HG03558 (cell line): ENCODE data around the gene SLC2A9.
"Not testable (repeated sequence)": the region's sequence is repeated elsewhere in the genome, so short reads cannot be mapped to it uniquely, and the experiment has no call there.

ENCODE experiments used
- ATAC-seq: cut with Tn5 transposase; IDR thresholded peaks from one replicate; pipeline ENCODE4 v1.9.1; 2021; ENCODE audit warnings: moderate number of reproducible peaks; ENCODE audit not compliant: unreplicated experiment; ENCODE audit errors: extremely low read depth

Gene SLC2A9

DNA sequence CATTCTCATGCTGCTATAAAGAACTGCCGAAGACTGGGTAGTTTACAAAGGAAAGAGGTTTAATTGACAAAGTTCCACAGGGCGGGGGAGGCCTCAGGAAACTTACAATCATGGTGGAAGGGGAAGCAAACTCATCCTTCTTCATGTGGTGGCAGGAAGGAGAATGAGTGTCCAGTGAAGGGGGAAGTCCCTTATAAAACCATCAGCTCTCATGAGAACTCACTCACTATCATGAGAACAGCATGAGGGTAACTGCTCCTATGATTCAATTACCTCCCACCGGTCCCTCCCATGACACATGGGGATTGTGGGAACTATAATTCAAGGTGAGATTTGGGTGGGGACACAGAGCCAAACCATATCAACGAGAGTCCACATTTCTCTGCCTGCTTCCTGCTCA lies 120.7 kb downstream of the SLC2A9 start:
- ATAC-seq, result not testable (repeated sequence)

DNA sequence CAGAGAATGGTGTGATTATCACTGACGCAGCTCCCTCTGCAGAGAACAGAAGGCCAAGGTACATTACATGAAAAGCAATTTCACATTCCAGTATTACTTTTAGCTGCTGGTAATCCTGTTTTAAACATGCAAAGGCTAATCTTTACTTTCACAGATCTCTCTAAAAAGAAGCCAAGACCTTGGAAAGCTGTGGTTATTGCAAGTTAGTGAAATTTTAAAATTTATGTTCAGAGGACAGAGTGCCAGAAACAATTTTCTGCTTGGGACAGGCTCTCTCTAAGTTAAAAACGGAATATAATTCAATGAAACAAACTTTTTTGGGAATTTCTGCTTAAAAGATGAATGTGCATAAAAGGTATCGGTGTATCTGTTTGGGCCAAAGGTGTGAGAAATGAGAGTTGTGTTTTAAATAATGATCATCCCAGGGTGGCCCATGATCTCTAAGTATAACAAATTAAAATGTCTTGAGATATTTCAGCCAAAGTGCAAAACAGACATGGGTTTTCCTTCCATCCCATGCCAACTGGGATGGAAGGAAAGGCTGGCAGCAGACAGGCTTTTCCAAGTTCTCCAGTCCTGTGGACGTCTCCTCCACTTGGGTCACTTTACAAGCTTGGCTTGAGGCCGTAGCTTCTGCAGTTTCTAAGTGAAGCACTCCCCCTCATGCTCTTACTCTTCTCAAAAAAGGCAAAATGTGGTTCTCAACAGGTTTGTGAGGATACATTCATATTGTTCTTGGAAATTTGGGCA lies 121.8 kb downstream of the SLC2A9 start:
- no peak for ATAC-seq

DNA sequence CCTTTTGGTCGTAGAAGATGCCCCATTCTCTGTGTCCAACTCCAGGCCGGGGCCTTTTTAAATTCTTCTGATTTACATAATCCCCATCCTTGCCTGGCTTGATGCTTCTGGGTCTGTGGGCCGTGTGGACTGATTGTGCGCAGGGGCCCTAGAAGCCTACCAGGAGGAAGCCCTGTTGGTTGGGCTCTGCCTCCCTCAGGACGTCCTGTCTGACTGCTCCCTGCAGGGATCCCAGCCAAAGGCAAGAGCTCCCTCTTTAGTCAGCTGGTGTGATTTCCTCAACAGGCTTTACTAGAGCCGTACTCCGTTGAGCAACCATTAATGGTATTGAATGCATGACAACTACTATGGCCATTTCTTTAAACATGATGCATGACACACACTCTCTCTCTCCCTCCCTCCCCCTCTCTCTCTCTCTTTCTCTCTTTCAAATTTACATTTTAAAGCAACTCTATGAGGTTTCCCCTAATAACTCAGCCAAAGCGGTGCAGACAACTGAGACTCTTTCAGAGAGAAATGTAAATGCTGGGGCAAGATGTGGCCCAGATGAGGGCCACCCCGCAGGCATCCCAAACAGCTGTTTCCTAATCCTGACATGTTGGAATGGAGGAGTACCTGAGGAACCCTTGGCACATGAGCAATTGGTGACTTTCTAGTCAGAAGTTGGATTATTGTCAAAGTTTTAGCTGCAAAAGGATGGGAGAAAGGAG lies 122.5 kb downstream of the SLC2A9 start:
- ATAC-seq, result no peak

DNA sequence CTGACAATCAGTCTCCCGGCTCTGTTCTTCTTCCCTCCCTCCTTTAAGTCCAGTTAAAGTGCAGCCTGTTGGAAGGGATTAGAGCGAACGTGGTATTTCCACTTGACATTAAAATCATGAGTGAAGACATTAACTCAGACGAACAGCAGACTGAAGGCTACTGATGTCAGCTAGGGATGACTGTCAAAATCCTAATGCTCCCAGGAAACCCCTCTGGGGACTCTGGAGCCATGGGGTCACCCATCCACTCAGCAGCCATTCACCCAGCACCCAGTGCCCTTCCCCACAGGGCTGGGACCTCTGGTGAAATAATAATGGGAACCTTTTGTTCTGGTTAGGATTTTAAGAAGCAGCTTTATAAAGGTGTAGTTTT lies 126.0 kb downstream of the SLC2A9 start:
- no peak for ATAC-seq

DNA sequence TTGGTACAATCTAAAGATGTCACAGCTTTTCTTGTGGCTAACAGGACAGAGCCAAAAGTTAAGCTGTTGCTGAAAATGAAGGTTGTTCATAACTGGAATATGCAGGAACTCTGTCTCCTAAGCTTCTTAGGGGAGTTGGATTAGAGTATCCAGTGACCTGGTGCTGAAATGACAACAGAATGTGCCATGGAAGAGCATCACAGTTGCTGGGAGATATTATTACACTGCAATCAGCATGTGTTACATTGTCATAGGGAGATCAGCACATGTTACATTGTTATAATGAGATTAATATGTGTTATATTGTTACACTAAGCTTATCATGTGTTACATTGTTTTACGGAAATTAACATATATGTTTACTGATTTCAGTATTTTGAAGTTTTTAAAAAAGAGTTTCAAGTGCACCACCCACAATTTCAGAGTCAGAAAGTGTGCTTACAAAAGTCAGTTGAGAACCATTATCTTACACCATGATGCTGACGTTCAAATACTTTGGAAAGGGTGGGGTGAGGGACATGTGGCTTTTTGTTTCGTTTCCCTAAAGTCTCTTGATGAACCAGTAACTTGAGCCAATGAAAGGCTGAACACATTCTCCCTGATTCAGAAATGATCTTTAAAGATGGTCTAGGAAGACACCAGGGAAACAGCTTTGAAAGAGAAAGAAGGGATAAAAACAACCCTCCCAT lies 126.5 kb downstream of the SLC2A9 start:
- ATAC-seq, result no peak

DNA sequence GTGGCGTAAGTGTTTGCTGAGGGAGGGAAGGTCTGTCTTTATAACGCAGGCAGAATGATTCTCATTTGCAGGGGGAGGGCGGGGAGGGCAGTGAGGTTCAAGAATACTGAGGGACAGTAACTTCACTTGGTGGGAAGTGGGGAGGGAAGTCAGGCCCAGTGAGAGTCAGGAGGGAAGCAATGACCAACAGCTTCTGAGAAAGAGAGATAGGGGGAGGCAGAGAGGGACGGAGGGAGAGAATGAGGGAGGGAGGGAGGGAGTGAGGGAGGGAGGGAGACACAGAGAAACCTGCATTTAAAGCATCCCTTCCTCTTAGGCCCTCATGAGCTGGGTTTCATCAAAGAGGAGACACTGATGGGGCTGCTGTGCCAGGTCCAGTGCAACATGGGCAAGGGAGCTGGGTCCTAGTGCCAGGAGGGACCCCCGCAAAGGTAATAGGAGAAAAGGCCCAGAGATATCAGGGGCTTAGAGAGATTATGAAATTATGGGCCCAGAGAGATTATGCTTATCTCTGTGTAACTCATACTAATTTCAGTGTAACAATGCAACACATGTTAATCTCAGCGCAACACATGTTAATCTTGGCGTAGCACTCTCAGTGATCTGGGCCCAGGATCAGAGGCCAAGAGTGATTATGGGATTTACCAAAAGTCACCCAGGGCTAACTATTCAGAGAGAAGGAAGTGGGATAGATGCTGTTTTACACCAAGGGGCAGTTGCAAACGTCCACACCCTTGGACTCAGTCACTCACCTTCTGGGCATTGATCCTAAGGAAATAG lies 127.8 kb downstream of the SLC2A9 start:
- ATAC-seq, result no peak

DNA sequence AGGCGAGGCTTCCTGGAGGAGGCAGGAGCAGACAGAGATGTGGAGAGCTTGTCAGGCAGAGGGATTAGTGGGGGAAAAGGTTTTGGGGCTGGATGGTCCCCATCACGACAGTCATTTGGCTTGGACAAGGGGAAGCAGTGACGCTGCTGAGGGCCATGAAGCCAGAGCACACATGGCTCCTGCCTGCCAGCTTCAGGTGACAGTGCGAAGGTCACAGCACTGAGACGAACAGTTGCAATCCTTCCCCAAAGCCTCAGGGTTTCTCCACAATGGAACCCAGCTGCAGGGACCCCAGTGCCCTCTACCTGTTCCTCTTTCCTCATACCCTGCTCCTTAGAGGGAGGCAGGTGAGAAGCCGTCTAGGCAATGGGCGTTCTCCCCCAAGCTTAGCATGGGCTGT lies 129.6 kb downstream of the SLC2A9 start:
- no peak for ATAC-seq

DNA sequence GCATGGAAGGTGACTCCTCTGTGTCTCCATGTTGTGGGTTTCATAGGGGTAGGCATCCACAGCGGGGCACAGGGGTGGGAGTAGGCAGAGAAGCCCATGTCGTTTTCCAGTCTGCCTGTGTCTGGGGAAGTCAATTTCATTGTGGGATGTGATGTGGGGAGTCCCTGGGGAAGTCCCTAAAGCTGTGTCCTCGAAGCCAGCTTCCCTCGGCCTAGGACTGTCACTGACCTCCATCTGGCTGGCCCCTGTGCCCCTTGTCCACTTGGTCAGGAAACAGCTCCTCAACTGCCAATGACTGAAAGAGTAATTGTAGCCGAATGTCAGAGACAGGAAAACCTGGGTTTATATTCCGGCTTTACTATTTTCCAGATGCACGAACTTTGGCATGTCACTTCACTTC lies 130.2 kb downstream of the SLC2A9 start:
- no peak for ATAC-seq

DNA sequence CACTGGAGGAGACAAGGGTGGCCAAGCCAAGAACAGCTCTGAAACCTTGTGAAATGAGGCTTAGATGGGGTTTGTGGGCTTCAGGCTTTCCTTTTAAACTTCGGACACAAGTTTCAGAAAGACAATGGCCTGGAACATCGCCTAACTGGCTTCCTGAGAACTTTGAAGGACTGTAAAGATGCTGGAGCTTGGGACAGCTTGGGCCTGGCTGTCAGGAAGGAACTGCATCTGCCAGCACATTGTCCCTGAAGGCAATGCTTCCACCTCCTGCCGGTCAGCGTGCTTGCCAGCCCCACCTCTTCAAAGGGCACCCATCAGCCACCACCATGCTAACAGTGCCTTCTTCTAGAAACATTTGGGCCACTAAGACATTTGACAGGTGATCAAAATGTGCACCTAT lies 132.0 kb downstream of the SLC2A9 start:
- no peak for ATAC-seq

DNA sequence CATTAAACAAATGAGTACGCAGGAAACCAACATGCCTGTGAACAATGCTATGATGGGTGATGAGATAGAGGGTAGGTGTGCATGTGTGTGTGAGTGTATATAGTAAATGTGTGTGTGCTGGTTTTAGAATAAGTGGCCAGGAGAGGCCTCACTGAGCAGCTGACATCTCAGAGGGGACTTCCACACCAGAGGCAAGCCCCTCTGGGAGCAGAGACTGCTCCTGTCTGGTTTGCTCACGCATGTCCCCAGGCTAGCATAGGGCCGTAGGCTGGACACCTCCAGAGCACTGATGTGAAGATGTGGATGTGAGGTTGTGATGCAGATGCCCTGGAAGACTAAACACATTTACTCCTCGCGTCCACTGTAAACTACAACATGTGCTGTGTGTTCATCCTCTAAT lies 135.3 kb downstream of the SLC2A9 start:
- ATAC-seq, result no peak

DNA sequence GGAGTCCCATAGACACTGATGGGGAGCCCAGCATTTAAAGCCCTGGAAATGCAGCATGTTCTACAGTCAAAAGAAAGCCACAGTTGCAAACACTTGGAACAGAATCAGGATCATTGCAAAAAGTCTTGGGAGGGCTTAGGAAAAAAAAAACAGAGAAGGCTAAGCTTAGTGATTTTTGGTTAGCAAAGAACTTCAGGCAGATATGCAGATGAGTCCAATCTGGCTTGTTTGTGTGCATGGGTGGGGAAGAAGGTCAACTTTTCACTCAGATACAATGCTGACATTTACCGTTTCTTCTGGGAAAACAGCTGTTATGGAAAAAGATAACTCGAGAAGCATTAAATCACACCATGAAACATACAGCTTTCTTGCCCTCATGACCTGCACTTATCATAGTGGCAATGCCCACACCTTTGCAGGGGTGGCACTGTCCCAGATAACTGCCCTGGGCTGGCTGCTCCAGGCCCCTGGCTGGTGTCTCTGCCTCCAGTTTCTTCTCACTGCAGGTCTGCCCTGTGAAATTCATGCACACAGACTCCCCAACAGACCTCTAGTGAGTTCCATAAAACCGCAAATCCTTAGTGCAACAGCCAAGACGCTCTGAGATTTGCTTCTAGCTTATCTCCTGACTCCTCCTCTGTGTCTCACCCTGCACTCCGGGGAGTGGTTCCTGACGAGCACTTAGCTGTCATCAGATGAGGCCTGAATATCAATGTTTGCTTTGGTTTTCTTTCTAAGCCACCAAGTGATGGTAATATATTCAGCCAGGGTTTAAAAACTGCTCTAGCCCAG lies 140.7 kb downstream of the SLC2A9 start:
- ATAC-seq, result no peak

DNA sequence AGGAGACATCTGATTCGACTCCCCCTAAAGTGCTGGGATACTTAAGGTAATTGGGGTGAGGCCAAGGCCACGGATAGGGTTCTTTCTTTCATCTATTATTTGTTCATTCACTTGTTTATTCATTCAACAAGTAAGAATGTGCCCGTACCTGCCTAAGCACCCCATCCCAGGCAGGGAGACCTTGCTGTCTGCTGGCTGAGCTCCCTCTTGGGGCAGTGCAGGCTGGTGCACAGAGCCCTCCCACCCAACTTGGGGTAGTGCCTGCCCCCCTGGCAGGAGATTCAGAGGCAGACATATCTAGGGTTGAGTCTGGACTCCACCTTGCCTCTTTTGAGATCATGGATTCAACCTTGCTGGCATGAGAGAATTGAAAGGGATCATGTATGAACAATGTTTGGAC lies 144.2 kb downstream of the SLC2A9 start:
- no peak for ATAC-seq

DNA sequence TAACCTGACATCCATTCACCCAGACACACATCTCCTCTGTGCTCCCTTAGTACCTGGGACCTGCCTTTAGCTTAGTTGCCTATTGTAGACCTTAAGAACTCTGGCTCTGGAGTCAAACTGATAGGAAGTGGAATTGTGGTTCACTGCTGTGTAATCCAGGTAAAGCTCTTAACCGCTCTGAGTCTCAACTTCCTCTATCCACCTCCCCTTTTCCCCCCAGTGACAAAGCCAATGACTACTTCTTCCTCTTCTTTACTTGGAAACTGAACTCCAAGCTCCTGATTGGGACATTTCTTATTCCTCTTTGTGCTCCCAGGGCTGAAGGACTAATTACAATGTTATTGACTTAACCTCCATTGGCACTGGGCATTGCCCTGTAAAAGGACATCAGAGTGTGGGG lies 145.8 kb downstream of the SLC2A9 start:
- ATAC-seq, result no peak

DNA sequence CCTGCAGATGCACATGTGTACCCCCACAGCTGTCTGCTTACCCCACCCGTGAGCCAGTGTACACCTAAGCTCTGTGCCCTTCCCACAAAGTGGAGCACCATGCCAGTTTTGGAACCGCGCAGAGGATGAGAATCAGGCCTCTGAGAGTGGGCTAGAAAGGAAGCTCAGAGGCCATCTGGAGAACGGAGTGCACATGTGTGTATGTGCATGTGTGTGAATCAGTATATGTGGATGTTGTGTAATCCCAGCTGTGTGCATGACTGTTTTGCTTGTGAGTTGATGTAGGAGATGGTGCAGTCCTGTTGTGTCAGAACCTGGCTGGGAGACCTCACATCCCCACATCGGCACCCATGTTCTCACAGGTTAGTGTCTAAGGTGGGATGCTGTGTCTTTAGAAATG lies 146.9 kb downstream of the SLC2A9 start:
- no peak for ATAC-seq

DNA sequence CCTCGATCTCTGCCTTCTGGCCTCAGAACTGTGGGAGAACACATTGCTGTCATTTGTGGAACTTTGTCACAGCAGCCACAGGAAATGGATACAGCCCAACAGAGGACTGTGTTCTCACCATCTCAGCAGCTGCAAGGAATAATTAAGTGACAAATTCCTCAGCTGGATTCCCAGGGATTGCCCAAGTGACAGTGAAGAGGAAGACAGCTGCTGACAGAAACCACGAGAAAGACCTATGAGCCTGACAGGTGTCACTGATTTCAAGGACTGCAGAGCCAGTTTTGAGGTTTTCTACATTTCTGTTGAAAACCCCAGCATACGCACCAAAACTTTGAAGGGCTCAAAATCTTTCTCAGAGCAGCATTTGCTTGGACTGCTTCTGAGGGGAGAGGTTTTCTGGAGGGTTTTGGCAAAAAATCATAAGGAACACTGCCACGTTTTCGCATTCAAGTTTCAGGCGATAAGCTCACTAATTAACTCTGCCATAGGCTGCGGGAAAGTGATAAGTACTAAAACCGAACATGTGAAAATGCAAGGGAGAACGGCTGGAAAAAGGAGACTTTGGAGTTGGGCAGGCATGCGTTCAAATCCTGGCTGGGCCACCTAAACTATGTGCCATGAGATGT lies 151.0 kb downstream of the SLC2A9 start:
- no peak for ATAC-seq

DNA sequence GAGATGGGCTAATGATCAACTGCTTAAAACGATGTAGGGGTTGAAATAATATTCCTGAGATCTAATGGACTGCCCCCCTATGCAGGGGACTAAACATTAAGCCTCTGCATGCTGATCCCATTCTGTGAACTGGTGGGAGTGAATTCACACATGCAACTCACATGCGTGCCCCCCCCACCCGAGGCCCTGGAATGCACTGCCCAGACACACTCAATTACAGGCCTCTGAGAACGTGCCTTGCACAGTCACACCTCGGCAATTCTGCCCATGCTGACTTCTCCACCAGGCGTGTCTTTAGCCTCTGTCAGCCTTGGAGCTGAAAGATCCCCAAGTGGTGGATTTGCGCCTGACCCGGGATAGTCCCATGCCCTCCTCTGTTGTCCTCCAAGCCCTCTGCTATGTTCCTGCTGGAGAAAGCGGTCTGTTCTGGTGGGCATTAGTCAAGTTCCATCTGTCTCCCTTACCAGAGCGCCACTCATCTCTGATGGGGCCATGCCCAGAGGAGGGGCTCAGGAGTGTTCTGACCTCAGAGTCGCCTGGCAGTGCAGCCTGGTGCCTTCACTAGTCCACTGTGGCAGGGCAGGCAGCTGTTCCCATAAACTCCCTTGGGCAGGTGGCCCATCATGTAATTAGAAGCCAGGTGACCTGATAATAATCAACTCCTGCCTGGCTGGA lies 153.4 kb downstream of the SLC2A9 start:
- ATAC-seq, result no peak

DNA sequence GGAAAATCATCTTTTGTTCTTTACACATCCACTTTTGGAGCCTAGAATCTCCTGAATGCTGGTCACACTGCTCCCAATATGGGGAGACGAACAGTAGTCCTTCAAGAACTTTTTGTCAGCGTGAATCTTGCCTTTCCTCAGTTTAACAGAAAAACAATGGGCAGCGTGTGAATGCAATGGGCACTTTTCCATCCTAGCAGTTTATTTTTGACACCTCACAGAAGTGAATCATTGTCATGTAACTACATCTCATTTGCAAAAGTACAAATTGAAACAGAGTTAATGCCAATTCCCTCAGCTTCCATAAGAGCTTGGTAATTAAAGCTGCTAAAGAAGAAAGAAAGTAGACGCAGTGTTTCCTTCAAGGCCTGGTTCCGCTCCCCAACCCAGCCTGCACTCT lies 154.4 kb downstream of the SLC2A9 start:
- no peak for ATAC-seq

DNA sequence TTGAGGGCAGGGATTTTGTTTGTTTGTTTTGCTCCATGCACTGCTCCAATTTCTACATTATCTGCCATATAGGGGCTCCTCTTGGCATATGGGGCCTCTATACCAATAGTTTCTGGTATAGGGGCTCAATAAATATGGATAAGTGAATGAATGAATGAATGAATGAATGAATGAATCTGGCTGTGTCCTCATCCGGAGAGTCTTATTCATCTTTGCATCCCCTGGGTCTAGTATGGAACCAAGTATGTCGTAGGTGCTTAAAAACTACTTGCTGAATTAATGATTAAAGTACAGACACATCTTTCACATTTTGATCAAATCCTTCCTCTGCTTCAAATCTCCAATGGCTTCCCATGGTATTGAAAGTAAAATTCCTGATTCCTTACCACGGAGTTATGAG lies 159.7 kb downstream of the SLC2A9 start:
- no peak for ATAC-seq

DNA sequence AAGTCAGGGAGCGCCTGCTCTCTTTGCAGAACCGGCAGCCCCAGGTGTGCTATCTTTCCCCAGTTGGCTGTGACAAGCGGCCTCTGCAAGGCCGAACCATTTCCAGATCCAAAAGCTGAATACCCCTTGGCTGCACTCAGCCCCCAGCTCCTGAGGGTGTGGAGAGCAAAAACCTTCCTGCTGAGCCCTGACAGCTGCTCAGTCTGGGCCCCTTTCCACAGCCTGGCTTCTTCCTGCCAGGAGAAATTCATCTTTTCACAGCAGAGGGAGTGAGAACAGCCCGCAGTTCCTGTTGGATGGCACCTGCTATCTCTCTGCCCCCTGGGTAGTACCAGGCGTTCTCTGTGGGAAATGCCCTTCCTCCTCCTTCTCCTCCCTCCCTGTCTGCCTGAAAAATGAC lies 161.5 kb downstream of the SLC2A9 start:
- ATAC-seq, result no peak
